Osteoblast (primary cell): Measurements from ENCODE around the gene ZNF536. TPM values are rescaled to one million over a fixed set of nuclear protein-coding genes. Genes with fewer than 3 reads are reported as not detected.

Experiments used
- DNase-seq: peaks from one replicate; pipeline ENCODE4 v3.0.0; 2011; ENCODE audit warnings: low spot score, mixed read lengths; ENCODE audit not compliant: insufficient read length; ENCODE audit errors: missing footprints
- H2AFZ ChIP-seq: 2 replicates; pipeline ENCODE4 v1.6.0; 2011; ENCODE audit warnings: mild to moderate bottlenecking, low read length
- H3K27ac ChIP-seq: 2 replicates; pipeline ENCODE4 v1.5.1; 2011; ENCODE audit warnings: mild to moderate bottlenecking, low read depth, low read length, moderate library complexity
- H3K27me3 ChIP-seq: 2 replicates; pipeline ENCODE4 v1.6.0; 2012; ENCODE audit warnings: mild to moderate bottlenecking, control low read depth, inconsistent platforms, low read length, moderate library complexity; ENCODE audit not compliant: insufficient read depth
- H3K36me3 ChIP-seq: 2 replicates; pipeline ENCODE4 v1.5.1; 2011; ENCODE audit warnings: mild to moderate bottlenecking, low read length, control low read depth, moderate library complexity; ENCODE audit not compliant: insufficient read depth
- H3K4me1 ChIP-seq: 2 replicates; pipeline ENCODE4 v1.5.1; 2011; ENCODE audit warnings: mild to moderate bottlenecking, low read length, control low read depth, moderate library complexity; ENCODE audit not compliant: insufficient read depth
- H3K4me2 ChIP-seq: 2 replicates; pipeline ENCODE4 v1.6.0; 2011; ENCODE audit warnings: mild to moderate bottlenecking, low read length; ENCODE audit not compliant: insufficient read depth
- H3K4me3 ChIP-seq: fragments of 200-600 bp; sonication (generic); 3 replicates; pipeline ENCODE4 v1.5.1; 2012; ENCODE audit warnings: mild to moderate bottlenecking, low read length, inconsistent platforms; ENCODE audit not compliant: insufficient read depth
- H3K79me2 ChIP-seq: 2 replicates; pipeline ENCODE4 v1.6.0; 2012; ENCODE audit warnings: mild to moderate bottlenecking, low read length, control low read depth, inconsistent platforms; ENCODE audit not compliant: insufficient read depth
- H3K9me3 ChIP-seq: 2 replicates; pipeline ENCODE4 v1.5.1; 2011; ENCODE audit warnings: low read depth, low read length, control low read depth
- H4K20me1 ChIP-seq: 2 replicates; pipeline ENCODE4 v1.6.0; 2012; ENCODE audit warnings: mild to moderate bottlenecking, low read length, control low read depth; ENCODE audit not compliant: insufficient read depth
- total RNA-seq: library from RNA; depleted of rRNA; stranded (reverse); fragments of >200 nt; gene quantifications from 2 replicates; pipeline ENCODE4 v1.2.3, GENCODE V29; 2012
- TF ChIP-seq, protein P1 (sequence below): IDR thresholded peaks from 2 replicates; pipeline ENCODE4 v1.5.1; 2011; ENCODE audit warnings: mild to moderate bottlenecking, low read depth, low read length, moderate library complexity; ENCODE audit errors: extremely low read depth

Gene ZNF536
- total RNA-seq, 1 donor = not detected

DNA sequence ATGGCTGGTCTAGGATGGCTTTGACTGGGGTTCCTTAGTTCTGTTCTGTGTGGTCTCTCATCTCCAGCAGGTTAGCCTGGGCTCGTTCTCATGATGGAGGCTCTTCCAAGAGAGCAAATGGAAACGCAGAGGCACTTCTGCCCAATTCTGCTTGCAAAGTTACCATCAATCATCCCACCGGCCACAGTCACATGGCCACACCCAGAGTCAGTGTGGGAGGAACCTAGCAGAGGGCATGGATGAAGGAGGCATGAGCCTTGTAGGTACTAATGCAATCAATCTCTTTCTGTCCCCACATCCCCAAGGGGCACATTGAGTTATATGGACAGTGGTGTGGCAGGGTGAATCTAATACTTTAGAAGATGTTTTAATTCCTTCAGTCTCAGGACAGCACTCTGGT lies 207.2 kb downstream of the ZNF536 start:
- Histone ChIP-seq H3K27me3 (no peaks in the 10 kb centered on the region), H2AFZ (no peak overlapping the region), H3K4me2 (no peak overlapping the region), H3K36me3 (no peaks in the 10 kb centered on the region), H3K79me2 (no peaks in the 10 kb centered on the region), H3K27ac (no peak overlapping the region), H3K4me3 (no peak overlapping the region), H3K9me3 (peaks cover 3% of the 10 kb centered on the region), H4K20me1 (no peaks in the 10 kb centered on the region), H3K4me1 (no peaks in the 10 kb centered on the region)
- TF ChIP-seq, protein P1, sequence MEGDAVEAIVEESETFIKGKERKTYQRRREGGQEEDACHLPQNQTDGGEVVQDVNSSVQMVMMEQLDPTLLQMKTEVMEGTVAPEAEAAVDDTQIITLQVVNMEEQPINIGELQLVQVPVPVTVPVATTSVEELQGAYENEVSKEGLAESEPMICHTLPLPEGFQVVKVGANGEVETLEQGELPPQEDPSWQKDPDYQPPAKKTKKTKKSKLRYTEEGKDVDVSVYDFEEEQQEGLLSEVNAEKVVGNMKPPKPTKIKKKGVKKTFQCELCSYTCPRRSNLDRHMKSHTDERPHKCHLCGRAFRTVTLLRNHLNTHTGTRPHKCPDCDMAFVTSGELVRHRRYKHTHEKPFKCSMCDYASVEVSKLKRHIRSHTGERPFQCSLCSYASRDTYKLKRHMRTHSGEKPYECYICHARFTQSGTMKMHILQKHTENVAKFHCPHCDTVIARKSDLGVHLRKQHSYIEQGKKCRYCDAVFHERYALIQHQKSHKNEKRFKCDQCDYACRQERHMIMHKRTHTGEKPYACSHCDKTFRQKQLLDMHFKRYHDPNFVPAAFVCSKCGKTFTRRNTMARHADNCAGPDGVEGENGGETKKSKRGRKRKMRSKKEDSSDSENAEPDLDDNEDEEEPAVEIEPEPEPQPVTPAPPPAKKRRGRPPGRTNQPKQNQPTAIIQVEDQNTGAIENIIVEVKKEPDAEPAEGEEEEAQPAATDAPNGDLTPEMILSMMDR = no peak
- no peak for DNase-seq

DNA sequence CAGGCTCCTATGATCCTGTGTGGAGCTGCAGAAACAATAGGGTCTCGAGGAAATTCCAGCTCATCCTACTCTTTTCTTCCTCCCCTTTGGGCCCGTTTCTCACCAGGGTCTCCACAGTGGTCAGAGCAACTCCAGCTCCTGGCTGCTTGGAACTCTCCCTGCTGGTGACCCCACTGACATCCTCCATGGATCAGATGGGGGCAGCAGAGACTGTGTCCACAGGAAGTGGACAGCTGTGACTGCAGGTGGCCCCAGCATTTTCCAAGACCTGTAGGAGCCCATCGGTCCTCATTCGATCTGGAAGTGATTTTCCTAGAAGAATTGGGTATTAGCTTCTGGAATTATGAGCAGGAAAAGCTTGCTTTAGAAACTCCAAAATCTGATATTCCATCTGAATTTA lies 208.5 kb downstream of the ZNF536 start:
- Histone ChIP-seq H3K4me1 (no peaks in the 10 kb centered on the region), H3K36me3 (no peaks in the 10 kb centered on the region), H4K20me1 (no peaks in the 10 kb centered on the region), H3K27me3 (no peaks in the 10 kb centered on the region), H3K79me2 (no peaks in the 10 kb centered on the region), H3K4me2 (no peak overlapping the region), H3K4me3 (no peak overlapping the region), H3K9me3 (peaks cover 3% of the 10 kb centered on the region), H3K27ac (no peak overlapping the region), H2AFZ (no peak overlapping the region)
- no peak for DNase-seq
- TF ChIP-seq, protein P1 = no peak

GRCh38 chr19:30584090-30584489 lies 211.9 kb downstream of the ZNF536 start:
- H4K20me1 ChIP-seq = no peaks in the 10 kb centered on the region
- H3K4me3 ChIP-seq = no peak overlapping the region
- no peaks in the 10 kb centered on the region for H3K9me3 ChIP-seq
- H3K4me2 ChIP-seq = no peak overlapping the region
- H3K27ac ChIP-seq = no peak overlapping the region
- H3K79me2 ChIP-seq = no peaks in the 10 kb centered on the region
- no peaks in the 10 kb centered on the region for H3K27me3 ChIP-seq
- no peak for DNase-seq
- H3K36me3 ChIP-seq = no peaks in the 10 kb centered on the region
- TF ChIP-seq, protein P1 = no peak
- H3K4me1 ChIP-seq = no peaks in the 10 kb centered on the region
- no peak overlapping the region for H2AFZ ChIP-seq

GRCh38 chr19:30587869-30588268 lies 215.7 kb downstream of the ZNF536 start:
- TF ChIP-seq, protein P1 = no peak
- no peaks in the 10 kb centered on the region for H3K36me3 ChIP-seq
- H3K27me3 ChIP-seq = no peaks in the 10 kb centered on the region
- H4K20me1 ChIP-seq = no peaks in the 10 kb centered on the region
- H3K4me3 ChIP-seq = no peak overlapping the region
- no peak overlapping the region for H2AFZ ChIP-seq
- no peak for DNase-seq
- no peak overlapping the region for H3K27ac ChIP-seq
- H3K4me2 ChIP-seq = no peak overlapping the region
- H3K9me3 ChIP-seq = no peaks in the 10 kb centered on the region
- H3K79me2 ChIP-seq = no peaks in the 10 kb centered on the region
- H3K4me1 ChIP-seq = no peaks in the 10 kb centered on the region
